ENCODE results near the gene CCDC190.

Gene CCDC190

GRCh38 chr1:162893612-162893908 lies 32.6 kb upstream of the CCDC190 start:
- no peak for TF ChIP-seq USF1 (IDR thresholded peaks at IDR 0.05)
- TF ChIP-seq YY1 (IDR thresholded peaks at IDR 0.05; ENCODE audit: low read depth): no peak
- no peak for TF ChIP-seq NFIC (IDR thresholded peaks at IDR 0.05)
- TF ChIP-seq CEBPB (IDR thresholded peaks at IDR 0.05): no peak
- TF ChIP-seq TCF12 (IDR thresholded peaks at IDR 0.05; ENCODE audit: low read depth): no peak

GRCh38 chr1:162892906-162893611 lies 32.1 kb upstream of the CCDC190 start:
- TF ChIP-seq CEBPB (IDR thresholded peaks at IDR 0.05): peak; percentile 57
- no peak for TF ChIP-seq REST (IDR thresholded peaks at IDR 0.05; ENCODE audit: low read depth)

GRCh38 chr1:162889989-162890388 lies 29.0 kb upstream of the CCDC190 start:
- no peak for TF ChIP-seq ZBTB7A (IDR thresholded peaks at IDR 0.05; ENCODE audit: low read depth)

GRCh38 chr1:162886705-162887104 lies 25.7 kb upstream of the CCDC190 start:
- no peak for TF ChIP-seq MAX (IDR thresholded peaks at IDR 0.05)
- TF ChIP-seq EGR1 (IDR thresholded peaks at IDR 0.05): no peak
- no peak for TF ChIP-seq TAF1 (IDR thresholded peaks at IDR 0.05; ENCODE audit: low read depth)

GRCh38 chr1:162885265-162885664 lies 24.3 kb upstream of the CCDC190 start:
- no peak for TF ChIP-seq NFIC (IDR thresholded peaks at IDR 0.05)
- TF ChIP-seq YY1 (IDR thresholded peaks at IDR 0.05; ENCODE audit: low read depth): no peak
- TF ChIP-seq REST (IDR thresholded peaks at IDR 0.05; ENCODE audit: low read depth): no peak
- TF ChIP-seq CEBPB (IDR thresholded peaks at IDR 0.05): no peak
- TF ChIP-seq TCF12 (IDR thresholded peaks at IDR 0.05; ENCODE audit: low read depth): no peak
- TF ChIP-seq EP300 (IDR thresholded peaks at IDR 0.05; ENCODE audit: borderline replicate concordance): no peak
- no peak for TF ChIP-seq USF1 (IDR thresholded peaks at IDR 0.05)
- TF ChIP-seq EGR1 (IDR thresholded peaks at IDR 0.05): no peak
- TF ChIP-seq TAF1 (IDR thresholded peaks at IDR 0.05; ENCODE audit: low read depth): no peak
- TF ChIP-seq CREB1 (IDR thresholded peaks at IDR 0.05; ENCODE audit: low read depth): no peak
- no peak for TF ChIP-seq TEAD4 (IDR thresholded peaks at IDR 0.05)
- no peak for TF ChIP-seq FOXM1 (IDR thresholded peaks at IDR 0.05; ENCODE audit: borderline replicate concordance, low read depth)
- TF ChIP-seq MAX (IDR thresholded peaks at IDR 0.05): no peak

- TF ChIP-seq REST (IDR thresholded peaks at IDR 0.05; ENCODE audit: low read depth) (no peak), TCF12 (IDR thresholded peaks at IDR 0.05; ENCODE audit: low read depth) (no peak), ZBTB7A (IDR thresholded peaks at IDR 0.05; ENCODE audit: low read depth) (no peak), YY1 (IDR thresholded peaks at IDR 0.05; ENCODE audit: low read depth) (no peak), TAF1 (IDR thresholded peaks at IDR 0.05; ENCODE audit: low read depth) (no peak), RAD21 (IDR thresholded peaks at IDR 0.05; ENCODE audit: low read depth) (no peak), NFIC (IDR thresholded peaks at IDR 0.05) (no peak), USF1 (IDR thresholded peaks at IDR 0.05) (no peak)
These were observed 23.9 kb upstream of the CCDC190 start for GRCh38 chr1:162884831-162885230.
